Liver (tissue), 9 donors: ENCODE results near the gene MTMR12. TPM values are rescaled to one million over a fixed set of nuclear protein-coding genes. Genes with fewer than 3 reads are reported as not detected.

Source experiments
- DNase-seq: peaks from one replicate; pipeline ENCODE4 v3.0.0-alpha.2; 2017; ENCODE audit warnings: low spot score
- H3K27ac ChIP-seq, 2 donors: one replicate each; pipeline ENCODE4 v1.7.0; 2013; ENCODE audit warnings: inconsistent platforms in 2 of 2, low read length in 2 of 2, control low read depth in 1 of 2, low read depth in 1 of 2, mild to moderate bottlenecking in 1 of 2
- H3K27me3 ChIP-seq, 4 donors: one replicate each; pipeline versions ENCODE4 v1.6.1 to v1.7.0; 2013; ENCODE audit warnings: low read length in 3 of 4, inconsistent platforms in 1 of 4, mild to moderate bottlenecking in 1 of 4, moderate library complexity in 1 of 4; ENCODE audit not compliant: control insufficient read depth in 4 of 4, insufficient read depth in 4 of 4
- H3K36me3 ChIP-seq, 4 donors: one replicate each; pipeline versions ENCODE4 v1.6.1 to v1.7.0; 2013; ENCODE audit warnings: low read length in 3 of 4, mild to moderate bottlenecking in 3 of 4, low read depth in 1 of 4, moderate library complexity in 1 of 4; ENCODE audit not compliant: control insufficient read depth in 4 of 4, insufficient read depth in 3 of 4
- H3K4me1 ChIP-seq, 4 donors: one replicate each; pipeline versions ENCODE4 v1.6.1 to v1.7.0; 2013; ENCODE audit warnings: low read length in 3 of 4, mild to moderate bottlenecking in 3 of 4, moderate library complexity in 1 of 4; ENCODE audit not compliant: control insufficient read depth in 4 of 4, insufficient read depth in 4 of 4
- H3K4me3 ChIP-seq, 3 donors: one replicate each; pipeline versions ENCODE4 v1.6.1 to v1.7.0; 2013; ENCODE audit warnings: low read length in 3 of 3, control low read depth in 1 of 3, low read depth in 1 of 3, mild to moderate bottlenecking in 1 of 3
- H3K9ac ChIP-seq, 2 donors: one replicate each; pipeline ENCODE4 v1.7.0; 2013; ENCODE audit warnings: low read length in 2 of 2, mild to moderate bottlenecking in 2 of 2, moderate library complexity in 2 of 2, control low read depth in 1 of 2, low read depth in 1 of 2
- H3K9me3 ChIP-seq, 4 donors: one replicate each; pipeline versions ENCODE4 v1.6.1 to v1.7.0; 2013; ENCODE audit warnings: low read length in 3 of 4; ENCODE audit not compliant: control insufficient read depth in 4 of 4
- EGR1 ChIP-seq, 2 donors: IDR thresholded peaks; 2 replicates each; pipeline ENCODE4 v1.6.1; 2016 to 2018; ENCODE audit warnings: antibody characterized with exemption in 2 of 2, low read depth in 2 of 2
- FOXA1 ChIP-seq: IDR thresholded peaks from 2 replicates; pipeline ENCODE4 v1.6.1; 2016; ENCODE audit warnings: antibody characterized with exemption
- FOXA2 ChIP-seq: IDR thresholded peaks from 2 replicates; pipeline ENCODE4 v1.6.1; 2016; ENCODE audit warnings: antibody characterized with exemption
- HNF4A ChIP-seq, 2 donors: conservative IDR thresholded peaks; 2 replicates each; pipeline ENCODE4 v1.6.1; 2016; ENCODE audit warnings: antibody characterized with exemption in 2 of 2, mild to moderate bottlenecking in 2 of 2
- HNF4G ChIP-seq: IDR thresholded peaks from 2 replicates; pipeline ENCODE4 v1.6.1; 2016; ENCODE audit warnings: antibody characterized with exemption
- JUND ChIP-seq, 2 donors: IDR thresholded peaks; 2 replicates each; pipeline ENCODE4 v1.6.1; 2016; ENCODE audit warnings: antibody characterized with exemption in 2 of 2
- NR2F2 ChIP-seq: IDR thresholded peaks from 2 replicates; pipeline ENCODE4 v1.6.1; 2016; ENCODE audit warnings: antibody characterized with exemption
- RAD21 ChIP-seq, 2 donors: IDR thresholded peaks; 2 replicates each; pipeline ENCODE4 v1.6.1; 2016; ENCODE audit warnings: antibody characterized with exemption in 2 of 2, mild to moderate bottlenecking in 2 of 2
- RXRA ChIP-seq, 2 donors: IDR thresholded peaks; 2 replicates each; pipeline ENCODE4 v1.6.1; 2017 to 2018; ENCODE audit warnings: antibody characterized with exemption in 2 of 2, mild to moderate bottlenecking in 1 of 2
- SP1 ChIP-seq: IDR thresholded peaks from 2 replicates; pipeline ENCODE4 v1.6.1; 2018; ENCODE audit warnings: antibody characterized with exemption, mild to moderate bottlenecking
- TAF1 ChIP-seq: conservative IDR thresholded peaks from 2 replicates; pipeline ENCODE4 v1.6.1; 2016; ENCODE audit warnings: antibody characterized with exemption, mild to moderate bottlenecking
- YY1 ChIP-seq: IDR thresholded peaks from 2 replicates; pipeline ENCODE4 v1.6.1; 2016; ENCODE audit warnings: antibody characterized with exemption, mild to moderate bottlenecking
- WGBS: extraction: QIAGEN DNeasy Blood & Tissue Kit; methylation state at CpG from one replicate; pipeline ENCODE4 v1.1.7; 2013; 5-methylcytosine and 5-hydroxymethylcytosine counted together
- polyA plus RNA-seq, 2 donors: library from polyadenylated mRNA; stranded (reverse) in 1 of 2; unstranded in 1 of 2; fragments of 200-250 nt in 1 of 2; fragments of >200 nt in 1 of 2; fragmentation: Nextera tagmentation in 1 of 2; extraction: Ambion mirVana in 1 of 2; gene quantifications; one replicate each; pipeline versions ENCODE4 v1.2.1 to v1.2.3, GENCODE V29; 2013 to 2015
- total RNA-seq, 2 donors: library from RNA; depleted of rRNA; stranded (reverse); fragments of >200 nt; gene quantifications; one replicate each; pipeline ENCODE4 v1.2.3, GENCODE V29; 2014
- TF ChIP-seq, protein P1 (sequence below): IDR thresholded peaks from 2 replicates; pipeline ENCODE4 v1.6.1; 2016; ENCODE audit warnings: antibody characterized with exemption
- TF ChIP-seq, protein P2 (sequence below): IDR thresholded peaks from 2 replicates; pipeline ENCODE4 v1.6.1; 2016; ENCODE audit warnings: antibody characterized with exemption, mild to moderate bottlenecking
- TF ChIP-seq, protein P3 (sequence below): IDR thresholded peaks from 2 replicates; pipeline ENCODE4 v1.6.1; 2016; ENCODE audit warnings: antibody characterized with exemption
- TF ChIP-seq, protein P4 (sequence below): fragments of 150-350 bp; IDR thresholded peaks from 2 replicates; pipeline ENCODE4 v1.5.1; 2017; ENCODE audit warnings: improper control_type of control experiment, low read depth, low read length; ENCODE audit not compliant: missing input control
- donor health status: healthy.
- donor health status: healthy.
- donor health status: healthy.
- donor health status: healthy.
- donor health status: healthy.

MTMR12 gene
- total and polyA plus RNA-seq, 4 donors: 4.4 to 28.7 (median 15.8) TPM

DNA sequence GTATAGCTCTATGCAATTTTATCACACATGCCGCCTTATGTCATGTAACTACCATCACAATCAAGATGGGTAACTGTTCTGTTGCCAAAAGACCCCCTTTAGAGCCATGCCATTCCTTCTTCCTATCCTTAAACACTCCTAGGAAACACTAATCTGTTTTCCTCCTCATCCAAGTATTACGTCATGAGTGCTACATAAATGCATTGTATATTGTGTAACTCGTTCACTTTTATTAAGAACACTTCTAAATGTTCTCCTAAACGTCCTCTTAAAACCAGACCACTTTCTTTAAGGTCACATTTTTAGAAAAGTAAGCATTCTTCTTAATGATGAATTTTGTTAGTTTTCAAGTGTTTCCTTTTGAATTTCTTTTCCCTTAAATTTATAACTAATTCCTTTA is 49.8 kb upstream of the MTMR12 start:
- H3K27me3 ChIP-seq: no peaks in the 10 kb centered on the region
- 91% methylated on average over 4 of the region's 4 CpGs for WGBS
- DNase-seq: no peak
- no peak overlapping the region for H3K27ac ChIP-seq
- TF ChIP-seq, protein P1, sequence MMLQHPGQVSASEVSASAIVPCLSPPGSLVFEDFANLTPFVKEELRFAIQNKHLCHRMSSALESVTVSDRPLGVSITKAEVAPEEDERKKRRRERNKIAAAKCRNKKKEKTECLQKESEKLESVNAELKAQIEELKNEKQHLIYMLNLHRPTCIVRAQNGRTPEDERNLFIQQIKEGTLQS: no peak
- TF ChIP-seq RAD21 (IDR thresholded peaks at IDR 0.05) (no peak), FOXA1 (no peak), YY1 (no peak), HNF4A (conservative IDR thresholded peaks at IDR 0.05) (no peak)
- H3K9me3 ChIP-seq: no peaks in the 10 kb centered on the region
- peaks cover 10 to 26% (median 19%) of the 10 kb centered on the region in 4 donors for H3K36me3 ChIP-seq
- H3K9ac ChIP-seq: no peak overlapping the region
- no peak overlapping the region for H3K4me3 ChIP-seq
- H3K4me1 ChIP-seq: no peaks in the 10 kb centered on the region

DNA sequence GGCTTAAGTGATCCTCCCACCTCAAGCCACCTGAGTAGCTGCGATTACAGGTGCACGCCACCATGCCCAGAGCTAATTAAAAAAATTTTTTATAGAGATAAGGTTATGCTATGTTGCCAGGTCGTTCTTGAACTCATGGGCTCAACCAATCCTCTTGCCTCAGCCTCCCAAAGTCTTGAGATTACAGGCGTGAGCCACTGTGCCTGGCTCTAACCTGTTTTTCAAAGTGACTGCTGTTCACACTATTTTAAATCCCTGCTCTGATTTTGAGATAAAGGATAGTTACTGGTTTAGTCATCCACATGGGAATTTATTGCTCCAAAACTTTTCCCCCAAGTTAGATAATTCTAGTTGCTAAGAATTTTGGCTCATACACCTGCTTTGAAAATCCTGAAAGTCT is 48.2 kb upstream of the MTMR12 start:
- Histone ChIP-seq H3K9ac (no peak overlapping the region), H3K27ac (no peak overlapping the region), H3K9me3 (no peaks in the 10 kb centered on the region), H3K4me1 (no peaks in the 10 kb centered on the region), H3K27me3 (no peaks in the 10 kb centered on the region), H3K4me3 (no peak overlapping the region), H3K36me3 (peaks cover 12 to 31% (median 22%) of the 10 kb centered on the region in 4 donors)
- 95% methylated on average over 4 of the region's 4 CpGs for WGBS
- no peak for DNase-seq
- TF ChIP-seq EGR1 (IDR thresholded peaks at IDR 0.05; ENCODE audit: low read depth in 2 of 2) (no peak), TAF1 (no peak), HNF4A (conservative IDR thresholded peaks at IDR 0.05) (no peak), SP1 (no peak), FOXA1 (no peak), FOXA2 (no peak), HNF4G (no peak), RXRA (IDR thresholded peaks at IDR 0.05) (no peak), YY1 (no peak)
- TF ChIP-seq, protein P2, sequence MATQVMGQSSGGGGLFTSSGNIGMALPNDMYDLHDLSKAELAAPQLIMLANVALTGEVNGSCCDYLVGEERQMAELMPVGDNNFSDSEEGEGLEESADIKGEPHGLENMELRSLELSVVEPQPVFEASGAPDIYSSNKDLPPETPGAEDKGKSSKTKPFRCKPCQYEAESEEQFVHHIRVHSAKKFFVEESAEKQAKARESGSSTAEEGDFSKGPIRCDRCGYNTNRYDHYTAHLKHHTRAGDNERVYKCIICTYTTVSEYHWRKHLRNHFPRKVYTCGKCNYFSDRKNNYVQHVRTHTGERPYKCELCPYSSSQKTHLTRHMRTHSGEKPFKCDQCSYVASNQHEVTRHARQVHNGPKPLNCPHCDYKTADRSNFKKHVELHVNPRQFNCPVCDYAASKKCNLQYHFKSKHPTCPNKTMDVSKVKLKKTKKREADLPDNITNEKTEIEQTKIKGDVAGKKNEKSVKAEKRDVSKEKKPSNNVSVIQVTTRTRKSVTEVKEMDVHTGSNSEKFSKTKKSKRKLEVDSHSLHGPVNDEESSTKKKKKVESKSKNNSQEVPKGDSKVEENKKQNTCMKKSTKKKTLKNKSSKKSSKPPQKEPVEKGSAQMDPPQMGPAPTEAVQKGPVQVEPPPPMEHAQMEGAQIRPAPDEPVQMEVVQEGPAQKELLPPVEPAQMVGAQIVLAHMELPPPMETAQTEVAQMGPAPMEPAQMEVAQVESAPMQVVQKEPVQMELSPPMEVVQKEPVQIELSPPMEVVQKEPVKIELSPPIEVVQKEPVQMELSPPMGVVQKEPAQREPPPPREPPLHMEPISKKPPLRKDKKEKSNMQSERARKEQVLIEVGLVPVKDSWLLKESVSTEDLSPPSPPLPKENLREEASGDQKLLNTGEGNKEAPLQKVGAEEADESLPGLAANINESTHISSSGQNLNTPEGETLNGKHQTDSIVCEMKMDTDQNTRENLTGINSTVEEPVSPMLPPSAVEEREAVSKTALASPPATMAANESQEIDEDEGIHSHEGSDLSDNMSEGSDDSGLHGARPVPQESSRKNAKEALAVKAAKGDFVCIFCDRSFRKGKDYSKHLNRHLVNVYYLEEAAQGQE: no peak
- TF ChIP-seq, protein P1: no peak

DNA sequence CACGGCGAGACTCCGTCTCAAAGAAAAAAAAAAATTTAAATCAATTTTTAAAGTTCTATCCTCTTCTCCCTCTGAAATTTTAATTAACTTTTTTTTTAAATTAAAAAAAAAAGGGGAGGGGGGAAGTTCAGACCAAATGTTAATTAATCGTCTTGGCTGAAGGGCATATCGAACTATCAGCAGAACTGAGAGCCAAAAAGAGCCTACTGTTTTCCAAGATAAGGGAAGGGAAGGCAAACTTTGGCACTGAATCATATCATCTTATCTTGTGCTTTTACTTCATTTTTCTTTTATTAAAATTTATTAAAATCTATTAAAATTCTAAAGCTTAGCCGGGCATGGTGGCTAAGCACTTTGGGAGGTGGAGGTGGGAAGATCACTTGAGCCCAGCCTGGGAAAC is 45.9 kb upstream of the MTMR12 start:
- no peaks in the 10 kb centered on the region for H3K4me1 ChIP-seq
- no peaks in the 10 kb centered on the region for H3K27me3 ChIP-seq
- no peak for DNase-seq
- H3K27ac ChIP-seq: no peak overlapping the region
- H3K9me3 ChIP-seq: no peaks in the 10 kb centered on the region
- WGBS: 80% methylated on average over 6 of the region's 6 CpGs
- H3K4me3 ChIP-seq: no peak overlapping the region
- H3K36me3 ChIP-seq: peaks cover 12 to 39% (median 22%) of the 10 kb centered on the region in 4 donors
- H3K9ac ChIP-seq: no peak overlapping the region
- TF ChIP-seq SP1: no peak
- no peak for TF ChIP-seq TAF1
- TF ChIP-seq JUND (IDR thresholded peaks at IDR 0.05): no peak
- TF ChIP-seq, protein P2: no peak
- no peak for TF ChIP-seq NR2F2
- no peak for TF ChIP-seq RXRA (IDR thresholded peaks at IDR 0.05)
- TF ChIP-seq FOXA1: no peak
- no peak for TF ChIP-seq EGR1 (IDR thresholded peaks at IDR 0.05; ENCODE audit: low read depth in 2 of 2)
- no peak for TF ChIP-seq FOXA2
- TF ChIP-seq, protein P3, sequence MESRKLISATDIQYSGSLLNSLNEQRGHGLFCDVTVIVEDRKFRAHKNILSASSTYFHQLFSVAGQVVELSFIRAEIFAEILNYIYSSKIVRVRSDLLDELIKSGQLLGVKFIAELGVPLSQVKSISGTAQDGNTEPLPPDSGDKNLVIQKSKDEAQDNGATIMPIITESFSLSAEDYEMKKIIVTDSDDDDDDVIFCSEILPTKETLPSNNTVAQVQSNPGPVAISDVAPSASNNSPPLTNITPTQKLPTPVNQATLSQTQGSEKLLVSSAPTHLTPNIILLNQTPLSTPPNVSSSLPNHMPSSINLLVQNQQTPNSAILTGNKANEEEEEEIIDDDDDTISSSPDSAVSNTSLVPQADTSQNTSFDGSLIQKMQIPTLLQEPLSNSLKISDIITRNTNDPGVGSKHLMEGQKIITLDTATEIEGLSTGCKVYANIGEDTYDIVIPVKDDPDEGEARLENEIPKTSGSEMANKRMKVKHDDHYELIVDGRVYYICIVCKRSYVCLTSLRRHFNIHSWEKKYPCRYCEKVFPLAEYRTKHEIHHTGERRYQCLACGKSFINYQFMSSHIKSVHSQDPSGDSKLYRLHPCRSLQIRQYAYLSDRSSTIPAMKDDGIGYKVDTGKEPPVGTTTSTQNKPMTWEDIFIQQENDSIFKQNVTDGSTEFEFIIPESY: no peak
- TF ChIP-seq, protein P4, sequence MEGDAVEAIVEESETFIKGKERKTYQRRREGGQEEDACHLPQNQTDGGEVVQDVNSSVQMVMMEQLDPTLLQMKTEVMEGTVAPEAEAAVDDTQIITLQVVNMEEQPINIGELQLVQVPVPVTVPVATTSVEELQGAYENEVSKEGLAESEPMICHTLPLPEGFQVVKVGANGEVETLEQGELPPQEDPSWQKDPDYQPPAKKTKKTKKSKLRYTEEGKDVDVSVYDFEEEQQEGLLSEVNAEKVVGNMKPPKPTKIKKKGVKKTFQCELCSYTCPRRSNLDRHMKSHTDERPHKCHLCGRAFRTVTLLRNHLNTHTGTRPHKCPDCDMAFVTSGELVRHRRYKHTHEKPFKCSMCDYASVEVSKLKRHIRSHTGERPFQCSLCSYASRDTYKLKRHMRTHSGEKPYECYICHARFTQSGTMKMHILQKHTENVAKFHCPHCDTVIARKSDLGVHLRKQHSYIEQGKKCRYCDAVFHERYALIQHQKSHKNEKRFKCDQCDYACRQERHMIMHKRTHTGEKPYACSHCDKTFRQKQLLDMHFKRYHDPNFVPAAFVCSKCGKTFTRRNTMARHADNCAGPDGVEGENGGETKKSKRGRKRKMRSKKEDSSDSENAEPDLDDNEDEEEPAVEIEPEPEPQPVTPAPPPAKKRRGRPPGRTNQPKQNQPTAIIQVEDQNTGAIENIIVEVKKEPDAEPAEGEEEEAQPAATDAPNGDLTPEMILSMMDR: no peak
